HG03439 (cell line): ENCODE results near the gene CFAP299.

Experiments used
- ATAC-seq: cut with Tn5 transposase; IDR thresholded peaks from one replicate; pipeline ENCODE4 v1.9.1; 2021; ENCODE audit warnings: mild to moderate bottlenecking, moderate library complexity; ENCODE audit not compliant: unreplicated experiment

The CFAP299 gene

DNA sequence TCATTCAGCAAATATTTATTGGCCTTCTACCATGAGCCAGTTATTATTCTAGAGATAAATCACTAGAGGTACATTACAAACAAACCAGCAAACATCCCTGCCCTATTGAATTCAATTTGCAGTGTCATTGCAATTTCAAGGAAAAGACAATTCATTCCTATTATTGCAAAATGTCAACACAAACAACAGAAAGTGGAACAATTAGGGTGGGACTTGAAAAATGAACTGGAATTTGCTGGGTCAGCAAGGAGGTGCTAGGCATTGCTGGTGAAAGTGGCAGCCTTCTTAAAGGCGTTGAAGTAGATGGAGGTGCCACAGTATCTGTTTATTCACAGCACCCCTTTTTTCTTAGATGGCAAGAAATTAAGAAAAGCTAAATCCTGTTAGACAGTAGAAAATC, 470.9 kb downstream of the CFAP299 start:
- no peak for ATAC-seq

DNA sequence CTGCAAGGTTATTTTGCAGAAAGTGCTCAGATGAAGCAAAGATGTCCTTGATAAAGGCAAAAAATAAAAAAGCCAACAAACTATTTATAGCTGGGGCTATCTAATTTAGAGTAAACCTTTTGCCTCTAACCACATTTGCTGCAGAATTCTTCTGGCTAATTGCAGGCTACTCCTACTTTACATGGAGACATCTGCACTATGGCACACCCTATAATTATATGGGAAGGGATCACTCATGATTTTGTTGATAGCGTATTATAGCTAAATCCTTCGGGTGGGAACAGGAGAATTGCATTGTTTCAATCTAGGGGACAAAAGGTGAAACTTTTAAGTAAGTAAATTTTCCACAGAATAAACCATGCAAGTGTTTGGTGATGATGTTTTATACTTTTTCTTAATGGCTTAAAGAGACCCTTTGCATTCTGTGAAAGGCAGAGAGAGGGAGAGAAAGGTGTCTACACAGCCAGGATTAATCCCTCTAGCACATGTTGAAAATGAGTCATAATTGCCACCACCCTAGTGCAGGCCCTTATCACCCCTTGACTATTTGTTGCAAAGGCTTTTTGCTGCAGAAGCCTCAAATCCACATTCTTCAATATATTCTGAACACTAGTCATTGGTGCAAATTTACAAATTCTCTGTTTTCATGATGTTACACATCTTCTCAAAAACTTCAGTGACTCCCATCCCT, 473.7 kb downstream of the CFAP299 start:
- ATAC-seq, result no peak

DNA sequence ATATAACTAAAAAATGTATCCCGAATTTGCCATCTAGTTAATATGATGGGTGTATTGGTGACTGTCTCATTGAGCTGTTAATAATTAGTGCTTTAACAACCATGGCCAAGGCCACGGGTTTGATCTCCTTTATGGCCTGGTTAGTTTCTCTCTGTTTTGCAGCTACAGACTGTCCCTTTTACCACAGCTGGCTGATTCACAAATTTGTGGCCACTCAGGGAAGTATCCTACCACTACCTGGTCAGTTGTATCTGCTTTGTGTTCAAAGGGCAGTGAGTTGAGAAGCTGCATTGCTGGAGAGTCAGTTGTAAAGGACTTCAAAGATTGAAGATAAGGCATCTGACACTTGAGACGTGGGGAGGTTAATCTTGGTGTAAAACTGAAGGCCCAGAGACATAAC, 475.9 kb downstream of the CFAP299 start:
- no peak for ATAC-seq

DNA sequence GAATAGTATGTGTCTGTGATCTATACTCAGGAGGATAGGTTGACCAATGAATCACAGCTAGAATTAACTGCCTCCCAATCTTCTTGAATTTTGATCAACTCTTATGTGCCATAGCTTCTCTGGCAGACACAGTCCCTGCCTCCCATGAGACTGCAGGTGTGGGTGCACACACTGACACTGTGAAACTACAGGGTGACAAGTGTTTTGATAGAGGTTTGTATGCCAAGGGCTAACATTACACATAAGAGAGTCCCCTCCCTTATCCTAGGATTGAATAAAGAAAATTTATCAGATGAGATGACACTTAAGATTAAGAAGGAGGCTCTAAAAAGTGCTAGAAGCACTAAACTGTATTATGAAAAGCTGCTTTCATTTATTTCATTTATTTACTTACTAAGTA, 476.6 kb downstream of the CFAP299 start:
- ATAC-seq, result no peak

DNA sequence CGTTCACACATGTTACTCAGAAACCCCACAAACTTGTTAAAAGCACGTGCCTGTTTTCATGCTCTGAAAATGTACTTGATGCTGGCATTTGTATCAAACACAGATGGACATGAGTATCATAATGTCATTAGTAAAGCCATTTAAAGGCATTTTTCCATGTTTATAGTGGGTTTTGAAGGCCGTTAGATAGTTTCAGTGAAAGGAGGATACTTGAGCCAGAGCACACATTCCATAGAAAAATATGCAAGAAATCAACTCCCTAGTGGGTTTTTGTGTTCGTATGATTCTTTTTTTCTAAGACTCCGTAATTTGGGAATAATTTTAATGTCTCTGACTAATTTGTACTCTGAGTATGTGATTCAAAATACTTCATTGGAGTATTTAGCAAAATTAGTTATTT, 478.7 kb downstream of the CFAP299 start:
- ATAC-seq, result no peak

DNA sequence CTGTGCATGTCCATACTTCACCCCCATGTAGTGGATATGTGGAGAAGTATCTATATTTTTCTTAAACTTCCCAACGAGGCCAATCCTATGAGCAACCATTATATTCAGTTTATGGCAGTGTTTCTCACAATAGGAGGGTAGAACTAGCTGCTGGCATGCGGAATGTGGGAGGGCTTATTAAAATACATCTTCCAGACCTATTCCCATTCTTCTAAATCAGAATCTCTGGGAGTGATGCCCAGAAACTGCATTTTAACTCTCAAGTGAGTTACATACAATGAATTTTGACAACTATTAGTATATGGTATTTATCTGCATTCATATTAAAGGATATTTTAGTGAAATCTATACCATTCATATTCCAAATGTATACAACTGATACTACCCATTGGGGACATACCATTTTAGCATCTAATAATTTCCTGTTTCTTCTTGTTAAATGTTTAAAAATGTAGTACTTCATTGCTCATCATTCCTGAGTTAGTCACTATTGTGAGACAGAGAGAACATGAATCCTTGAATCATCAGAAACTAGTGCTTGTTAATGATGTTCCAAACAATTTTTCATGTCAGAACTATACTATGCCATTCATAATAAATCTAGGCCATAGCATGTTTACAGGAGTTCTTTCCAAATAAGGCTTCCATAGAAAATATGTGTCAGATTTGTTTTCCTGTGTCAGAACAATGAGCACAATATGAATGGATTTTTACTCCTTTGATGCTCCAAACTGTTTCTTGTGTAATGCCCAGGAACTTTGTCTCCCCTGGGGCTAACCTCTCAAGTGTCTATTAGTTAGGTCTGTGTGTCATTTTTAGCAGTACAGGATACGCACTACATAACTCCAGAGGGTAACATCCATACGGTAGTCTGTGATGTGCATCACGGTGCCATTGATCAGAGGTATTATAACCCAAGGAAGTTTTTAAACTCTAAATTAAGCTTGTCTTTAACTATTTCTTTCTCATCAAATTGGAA, 496.1 kb downstream of the CFAP299 start:
- ATAC-seq, result no peak

DNA sequence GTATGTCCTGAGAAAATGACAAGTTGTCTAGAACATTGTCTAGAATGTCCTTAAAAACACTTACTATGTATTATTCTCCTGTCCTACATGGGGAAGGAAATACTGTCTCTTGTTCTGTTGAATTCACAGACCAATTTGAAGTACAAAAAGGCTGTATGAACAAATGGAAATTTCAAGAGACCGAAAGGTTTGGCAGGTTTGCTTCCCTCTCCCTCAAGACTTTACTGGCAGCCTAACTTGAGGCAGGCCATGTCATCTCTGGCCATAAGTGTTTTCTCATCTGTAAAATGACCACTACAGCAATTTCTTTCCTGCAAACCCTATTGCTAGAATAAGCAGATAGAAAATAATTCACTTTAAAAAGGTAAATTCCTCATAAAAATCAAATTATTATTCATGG, 503.8 kb downstream of the CFAP299 start:
- ATAC-seq, result no peak

DNA sequence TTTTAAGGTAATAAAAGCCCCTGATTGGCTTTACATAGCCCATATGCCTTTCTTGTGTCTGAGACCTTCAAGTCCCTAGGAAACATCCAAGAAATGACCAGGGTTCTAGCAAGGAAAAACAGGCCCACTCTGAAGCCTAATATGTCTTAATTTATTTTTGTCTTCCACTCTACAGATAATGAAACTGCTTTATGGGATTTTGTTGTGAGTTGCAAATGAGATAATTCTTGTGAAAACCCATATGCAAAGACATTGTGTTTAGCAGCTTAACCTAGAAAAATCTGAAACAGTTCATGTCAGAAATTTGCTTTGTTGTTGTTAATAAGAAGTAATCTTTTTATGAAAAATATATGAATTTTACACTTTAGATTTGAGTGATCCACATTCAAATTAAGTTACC, 504.3 kb downstream of the CFAP299 start:
- no peak for ATAC-seq

DNA sequence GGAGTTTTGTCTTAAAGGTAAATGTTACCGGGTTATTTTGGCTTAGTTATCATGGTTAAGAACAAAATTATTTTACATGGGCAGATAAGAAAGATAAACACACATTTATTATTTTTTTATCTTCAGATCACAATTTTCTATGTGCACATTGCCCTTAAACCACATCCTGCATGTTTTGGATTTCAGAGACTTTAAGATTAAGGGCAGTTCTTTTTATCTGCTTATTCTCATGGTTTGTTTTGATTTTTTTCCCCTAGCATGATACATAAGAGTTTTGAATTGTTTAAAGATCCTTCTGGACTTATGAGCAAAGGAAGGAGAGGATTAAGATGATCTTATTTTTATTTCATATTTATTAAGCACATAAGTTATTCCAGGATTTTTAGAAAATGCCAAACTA, 504.9 kb downstream of the CFAP299 start:
- ATAC-seq, result no peak

DNA sequence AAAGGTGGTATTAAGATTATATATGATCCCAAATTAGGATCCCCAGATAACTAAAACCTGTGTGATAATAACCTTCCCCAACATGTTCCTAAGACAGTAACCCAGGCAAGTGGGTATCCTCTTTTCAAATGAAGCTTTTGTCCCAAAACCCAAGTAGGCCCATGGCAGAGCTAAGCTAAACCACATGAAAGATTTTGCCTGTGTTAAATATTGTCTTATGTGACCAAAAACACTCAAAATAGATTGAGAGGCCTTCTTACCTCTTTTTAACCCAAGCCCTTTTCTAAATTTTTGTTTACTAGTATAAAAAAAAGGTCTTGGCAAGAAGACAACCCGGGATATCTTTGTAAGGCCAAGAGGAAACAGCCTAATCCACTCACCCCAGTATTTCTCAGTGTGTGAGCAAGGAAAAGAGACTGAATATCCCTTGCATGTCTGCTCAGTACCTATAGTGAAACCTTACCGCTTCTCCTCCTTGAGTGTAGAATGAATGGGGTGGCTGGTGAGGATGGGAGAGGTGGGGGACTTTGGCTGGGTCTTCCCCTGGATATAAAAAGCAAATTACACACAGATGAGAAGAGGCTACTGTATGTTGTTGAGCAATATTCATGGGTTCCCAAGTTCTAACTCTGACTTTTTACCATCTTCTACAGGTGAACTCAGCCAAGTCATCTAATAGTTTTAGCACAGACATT, 506.2 kb downstream of the CFAP299 start:
- ATAC-seq, result no peak

DNA sequence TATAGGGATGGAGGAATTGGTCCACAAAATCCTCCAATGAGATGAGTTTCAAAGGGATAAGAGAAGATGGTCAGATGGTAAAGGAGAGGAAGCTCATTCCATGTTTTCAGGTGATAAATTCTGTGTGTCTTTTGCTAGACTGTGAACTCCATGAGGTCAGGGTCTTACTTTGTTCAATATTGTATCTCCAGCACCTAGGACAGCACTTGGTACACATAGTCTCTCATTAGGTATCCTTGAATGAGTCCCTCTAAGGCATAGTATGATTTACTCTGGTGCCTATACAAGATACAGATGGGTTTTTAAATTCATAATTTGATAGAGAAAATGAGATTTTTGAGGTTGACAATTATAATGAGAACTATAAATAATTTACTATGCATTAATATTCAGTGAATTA, 510.7 kb downstream of the CFAP299 start:
- no peak for ATAC-seq

DNA sequence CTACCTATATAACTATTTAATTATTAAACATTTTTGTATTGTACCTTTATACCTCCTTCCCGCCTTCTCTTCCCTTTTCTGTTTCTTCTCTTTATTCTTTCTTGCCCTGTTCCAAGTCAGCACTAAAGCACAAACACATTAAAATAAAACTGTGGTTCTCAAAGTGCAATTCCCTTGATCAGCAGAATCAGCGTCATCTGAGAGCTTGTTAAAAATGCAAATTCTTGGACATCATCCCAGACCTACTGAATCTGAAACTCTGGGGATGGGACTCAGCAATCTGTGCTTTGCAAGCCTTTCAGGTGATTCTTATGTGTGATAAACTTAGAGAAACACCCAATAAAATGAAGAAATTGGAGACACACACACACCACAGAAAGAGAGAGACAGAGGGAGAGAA, 516.5 kb downstream of the CFAP299 start:
- no peak for ATAC-seq

DNA sequence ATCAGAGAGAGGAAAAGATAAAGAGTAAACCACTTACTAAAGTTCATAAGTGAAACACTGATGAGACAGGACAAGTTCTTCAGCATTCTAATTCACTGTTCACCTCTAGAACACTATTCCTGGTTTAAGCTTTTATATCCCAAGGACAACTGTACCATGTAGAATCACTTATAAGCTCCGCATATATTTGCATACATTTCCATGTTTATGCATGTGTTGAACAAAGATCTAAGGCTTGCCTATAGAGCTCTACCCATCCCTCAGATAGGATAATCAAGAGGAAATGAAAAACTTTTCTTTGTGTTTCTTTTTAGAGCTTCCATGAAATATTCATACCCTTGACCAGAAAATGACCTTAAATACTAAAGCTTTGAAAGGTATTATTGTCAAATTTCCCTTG, 538.0 kb downstream of the CFAP299 start:
- no peak for ATAC-seq

DNA sequence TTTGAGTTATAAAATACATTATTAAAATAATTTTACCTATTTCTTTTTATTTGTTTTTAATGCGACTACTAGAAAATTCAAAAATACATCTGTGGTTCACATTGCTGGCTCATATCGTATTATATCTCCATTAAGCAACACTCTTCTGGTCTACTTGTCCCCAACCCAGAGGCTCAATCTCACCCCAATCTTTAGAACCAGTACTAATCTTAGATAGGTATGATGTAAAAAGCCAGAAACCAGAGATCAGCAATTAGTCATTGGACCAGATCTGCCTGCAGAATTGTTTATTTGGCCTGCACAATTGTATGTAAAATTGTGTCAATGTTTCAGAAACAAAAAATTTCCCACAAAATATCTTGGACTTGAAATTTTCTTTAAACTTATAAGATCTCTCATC, 539.4 kb downstream of the CFAP299 start:
- no peak for ATAC-seq

DNA sequence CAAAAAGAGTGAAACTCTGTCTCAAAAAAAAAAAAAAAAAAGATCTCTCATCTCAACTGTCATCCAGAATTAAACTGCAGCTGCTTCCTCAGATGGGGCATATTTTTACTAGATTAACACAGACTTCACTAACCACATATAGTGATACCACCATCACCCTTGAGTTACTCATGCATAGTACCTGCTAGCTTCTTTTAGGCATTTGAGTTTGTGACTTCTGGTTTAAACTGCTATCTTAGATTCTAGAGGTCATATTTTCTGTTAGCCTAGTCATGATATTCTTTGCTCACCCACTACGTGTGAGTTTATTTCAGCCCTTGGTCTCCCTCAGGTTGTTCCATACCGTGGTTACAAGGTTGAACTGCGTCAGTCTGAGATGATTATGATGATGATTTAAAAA, 540.1 kb downstream of the CFAP299 start:
- ATAC-seq, result peak; percentile 86

DNA sequence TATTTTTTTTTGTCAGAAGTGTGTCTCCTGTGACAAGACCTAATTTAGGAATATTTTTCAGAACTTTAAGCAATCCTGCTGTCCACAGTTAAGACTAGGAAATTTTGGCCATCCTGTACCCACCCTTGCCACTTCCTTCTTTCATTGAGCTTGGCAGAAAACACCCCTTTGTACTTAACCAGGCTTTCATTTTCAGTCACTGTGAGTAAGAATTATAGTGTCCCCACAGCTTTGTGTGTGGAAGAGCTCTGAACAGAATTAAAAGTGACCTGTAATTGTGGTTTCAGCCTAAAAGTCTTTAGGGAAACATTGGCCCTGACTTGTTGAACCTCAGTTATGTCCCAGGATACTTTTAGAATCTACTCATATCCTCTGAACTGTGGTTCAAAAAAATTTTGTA, 541.3 kb downstream of the CFAP299 start:
- ATAC-seq, result peak; percentile 80

DNA sequence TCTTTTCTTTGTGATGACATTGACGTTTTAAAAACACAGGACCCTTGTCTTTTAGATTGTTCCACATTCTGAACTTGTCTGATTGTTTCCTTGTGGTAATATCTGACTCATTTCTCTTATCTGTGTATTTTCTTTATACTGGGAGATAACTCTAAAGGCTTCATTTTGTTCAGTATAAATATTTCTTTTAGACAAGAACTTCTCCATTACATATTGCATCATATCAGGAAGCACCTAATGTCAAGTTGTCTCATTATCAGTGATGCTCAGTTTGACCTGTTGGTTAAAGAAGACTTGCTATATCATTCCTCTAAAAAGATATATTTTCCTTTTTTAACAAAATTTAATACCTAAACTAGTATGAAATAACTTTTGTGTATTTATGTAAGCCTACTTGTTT, 542.7 kb downstream of the CFAP299 start:
- no peak for ATAC-seq

DNA sequence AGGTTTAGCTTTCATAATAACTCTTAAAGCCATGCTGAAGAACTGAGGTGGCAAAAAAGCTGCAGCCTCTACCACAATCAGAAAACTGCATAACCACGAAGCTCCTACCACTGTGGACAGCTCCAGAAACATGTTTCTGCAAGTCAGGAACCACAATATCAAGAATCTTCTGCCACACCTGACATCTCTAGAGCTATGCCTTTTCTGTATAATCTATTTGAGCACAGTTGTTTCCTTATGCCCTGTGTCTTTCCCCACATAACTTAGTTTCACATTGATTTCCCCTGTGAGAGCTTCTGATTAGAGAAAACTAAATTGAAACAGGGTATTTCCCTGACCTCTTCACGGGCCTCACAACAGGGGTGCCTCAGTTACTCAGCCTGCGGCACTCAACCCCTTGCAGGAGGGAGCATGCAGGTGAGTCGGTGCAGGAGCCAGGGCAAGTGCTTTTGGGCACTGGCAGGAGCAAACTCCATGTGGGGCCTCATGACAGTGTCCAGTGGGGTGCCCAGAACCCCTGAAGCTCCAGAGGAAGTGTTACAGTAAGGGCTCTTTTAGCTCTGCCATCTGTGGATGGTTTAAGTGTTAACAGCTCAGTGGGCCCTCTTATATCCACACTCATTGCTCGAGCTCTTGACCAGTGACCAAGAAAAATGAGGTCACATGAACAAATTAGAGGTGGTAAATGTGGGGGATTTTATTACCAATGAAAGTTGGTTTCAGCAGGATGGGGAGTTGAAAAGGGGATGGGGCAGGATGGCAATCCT, 562.2 kb downstream of the CFAP299 start:
- ATAC-seq, result peak; percentile 76

DNA sequence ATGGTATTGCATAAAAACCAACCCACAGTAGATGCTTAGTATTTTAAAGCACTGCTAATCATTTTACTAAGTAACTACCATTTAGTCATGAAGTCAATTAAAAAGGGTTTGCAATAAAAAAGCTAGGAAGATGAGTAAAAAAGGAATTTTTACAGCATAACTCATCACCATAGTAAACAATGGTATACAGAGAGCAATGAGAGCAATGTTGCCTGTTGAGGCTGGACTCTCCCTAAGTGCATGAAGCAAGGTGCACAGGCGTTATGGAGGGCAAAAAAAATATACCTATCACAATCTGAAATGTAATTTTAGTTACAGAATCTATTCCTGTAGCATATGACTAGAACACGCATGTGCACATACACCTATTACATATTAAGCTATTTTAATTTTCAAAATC, 565.4 kb downstream of the CFAP299 start:
- ATAC-seq, result no peak

DNA sequence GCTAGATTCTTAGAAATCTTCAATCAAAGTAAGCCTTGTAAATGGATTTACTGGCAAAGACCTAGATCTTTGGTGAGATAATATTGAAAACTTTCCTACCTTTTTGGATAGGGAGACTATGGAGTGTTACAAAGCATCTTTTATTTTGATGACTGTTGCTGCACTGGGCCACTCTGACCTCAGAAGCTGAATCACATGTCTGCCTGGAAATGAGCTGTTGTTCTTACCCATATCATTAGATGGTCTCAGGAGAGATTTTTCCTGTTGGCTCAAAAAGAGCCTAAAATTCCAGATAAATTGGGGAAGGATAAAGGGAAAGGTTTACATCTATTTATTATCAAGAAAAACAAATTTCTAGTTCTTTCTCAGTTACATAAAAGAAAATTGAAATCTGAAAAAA, 567.5 kb downstream of the CFAP299 start:
- no peak for ATAC-seq

DNA sequence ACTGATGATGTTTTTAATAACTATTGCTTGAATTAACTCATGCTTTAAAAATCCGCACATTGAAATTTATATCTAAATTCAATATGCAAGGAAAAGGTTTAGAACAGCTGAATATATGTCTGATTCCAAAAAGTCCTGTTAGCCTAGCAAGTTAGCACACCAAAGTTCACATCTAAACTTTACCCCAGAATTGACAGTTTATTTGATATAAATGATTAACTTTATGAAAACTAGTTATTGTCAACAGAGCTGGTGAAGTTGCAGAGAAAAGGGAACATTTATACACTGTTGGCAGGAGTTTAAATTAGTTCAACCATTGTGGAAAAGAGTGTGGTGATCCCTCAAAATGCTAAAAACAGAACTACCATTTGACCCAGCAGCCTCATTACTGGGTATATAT, 574.4 kb downstream of the CFAP299 start:
- no peak for ATAC-seq
